Ishikawa (cell line): ENCODE data around the gene ZKSCAN8.

Source experiments
- EP300 ChIP-seq: IDR thresholded peaks from 2 replicates; pipeline ENCODE4 v1.6.1; 2012; ENCODE audit warnings: borderline replicate concordance
- FOXM1 ChIP-seq: IDR thresholded peaks from 2 replicates; pipeline ENCODE4 v1.6.1; 2012; ENCODE audit warnings: low read depth, borderline replicate concordance
- YY1 ChIP-seq: IDR thresholded peaks from 2 replicates; pipeline ENCODE4 v1.6.1; 2012; ENCODE audit warnings: low read depth
- TF ChIP-seq, protein P1 (sequence below): IDR thresholded peaks from 2 replicates; pipeline ENCODE4 v1.6.1; 2012; ENCODE audit warnings: low read depth, mild to moderate bottlenecking

DNA sequence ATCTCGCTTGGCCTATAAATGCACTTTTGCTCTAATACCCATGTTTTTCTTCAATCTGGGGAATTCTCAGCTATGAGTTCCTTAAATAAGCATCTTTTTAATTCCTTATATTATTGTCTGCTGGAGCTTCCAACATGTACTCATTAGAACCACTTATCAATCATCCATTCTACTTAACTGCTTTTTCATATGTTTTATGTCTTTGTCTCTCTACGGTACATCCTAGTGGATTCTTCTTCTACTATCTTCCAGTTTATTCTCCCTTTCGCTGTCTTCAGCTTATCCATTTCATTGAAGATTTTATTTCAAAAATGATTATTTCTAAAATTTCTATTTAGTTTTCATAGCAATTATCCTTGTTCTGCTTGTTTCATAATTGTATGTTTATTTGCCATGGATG lies 29.7 kb upstream of the ZKSCAN8 start:
- TF ChIP-seq YY1 = no peak
- TF ChIP-seq FOXM1 = no peak
- TF ChIP-seq, protein P1, sequence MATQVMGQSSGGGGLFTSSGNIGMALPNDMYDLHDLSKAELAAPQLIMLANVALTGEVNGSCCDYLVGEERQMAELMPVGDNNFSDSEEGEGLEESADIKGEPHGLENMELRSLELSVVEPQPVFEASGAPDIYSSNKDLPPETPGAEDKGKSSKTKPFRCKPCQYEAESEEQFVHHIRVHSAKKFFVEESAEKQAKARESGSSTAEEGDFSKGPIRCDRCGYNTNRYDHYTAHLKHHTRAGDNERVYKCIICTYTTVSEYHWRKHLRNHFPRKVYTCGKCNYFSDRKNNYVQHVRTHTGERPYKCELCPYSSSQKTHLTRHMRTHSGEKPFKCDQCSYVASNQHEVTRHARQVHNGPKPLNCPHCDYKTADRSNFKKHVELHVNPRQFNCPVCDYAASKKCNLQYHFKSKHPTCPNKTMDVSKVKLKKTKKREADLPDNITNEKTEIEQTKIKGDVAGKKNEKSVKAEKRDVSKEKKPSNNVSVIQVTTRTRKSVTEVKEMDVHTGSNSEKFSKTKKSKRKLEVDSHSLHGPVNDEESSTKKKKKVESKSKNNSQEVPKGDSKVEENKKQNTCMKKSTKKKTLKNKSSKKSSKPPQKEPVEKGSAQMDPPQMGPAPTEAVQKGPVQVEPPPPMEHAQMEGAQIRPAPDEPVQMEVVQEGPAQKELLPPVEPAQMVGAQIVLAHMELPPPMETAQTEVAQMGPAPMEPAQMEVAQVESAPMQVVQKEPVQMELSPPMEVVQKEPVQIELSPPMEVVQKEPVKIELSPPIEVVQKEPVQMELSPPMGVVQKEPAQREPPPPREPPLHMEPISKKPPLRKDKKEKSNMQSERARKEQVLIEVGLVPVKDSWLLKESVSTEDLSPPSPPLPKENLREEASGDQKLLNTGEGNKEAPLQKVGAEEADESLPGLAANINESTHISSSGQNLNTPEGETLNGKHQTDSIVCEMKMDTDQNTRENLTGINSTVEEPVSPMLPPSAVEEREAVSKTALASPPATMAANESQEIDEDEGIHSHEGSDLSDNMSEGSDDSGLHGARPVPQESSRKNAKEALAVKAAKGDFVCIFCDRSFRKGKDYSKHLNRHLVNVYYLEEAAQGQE = no peak
- TF ChIP-seq EP300 = no peak
